Measurements from ENCODE around the gene MED16.

GRCh38 chr19:900302-901111, 7.5 kb upstream of the MED16 start:
- TF ChIP-seq CTCF (IDR thresholded peaks at IDR 0.05; ENCODE audit: borderline replicate concordance, extremely low read depth, low read length, poor library complexity, severe bottlenecking), result no peak
- TF ChIP-seq EZH2 (IDR thresholded peaks at IDR 0.05; ENCODE audit: borderline replicate concordance, low read depth, low read length, severe bottlenecking), result no peak
